Keratinocyte (primary cell): ENCODE measurements around the gene CATSPERE.

Experiments used
- EZH2 ChIP-seq: IDR thresholded peaks from one replicate; pipeline ENCODE4 v1.6.1; 2012; ENCODE audit warnings: inconsistent platforms, mild to moderate bottlenecking, low read length, moderate library complexity
- TF ChIP-seq, protein P1 (sequence below), 3 experiments: IDR thresholded peaks in 1 of 3; conservative IDR thresholded peaks in 1 of 3; optimal IDR thresholded peaks in 1 of 3; 2 replicates in 2 of 3; 3 replicates in 1 of 3; pipeline versions ENCODE3 to v1.5.1; 2011; ENCODE audit warnings: low read length in 3 of 3, mild to moderate bottlenecking in 3 of 3, moderate library complexity in 2 of 3, control low read depth in 1 of 3, inconsistent platforms in 1 of 3; ENCODE audit not compliant: insufficient read depth in 2 of 3; ENCODE audit errors: extremely low read depth in 1 of 3

DNA sequence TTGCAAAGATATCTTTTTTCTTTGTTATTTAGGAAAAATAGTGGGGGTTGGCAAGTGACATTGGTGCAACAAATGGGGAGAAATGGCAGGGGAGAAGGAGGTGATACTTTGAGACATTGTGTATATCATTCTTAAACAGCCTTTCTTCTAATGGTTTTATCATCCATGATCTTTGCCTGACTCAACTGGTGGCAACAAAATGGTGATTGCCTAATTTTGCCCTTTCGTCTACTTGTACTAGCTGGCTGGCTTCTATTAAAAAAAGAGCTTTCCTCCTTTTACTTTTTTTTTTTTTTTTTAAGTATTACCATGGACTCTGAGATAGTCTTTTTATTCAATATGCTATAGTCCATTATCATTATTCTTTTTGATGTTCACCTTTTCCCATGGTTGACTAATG lies 219.6 kb downstream of the CATSPERE start:
- TF ChIP-seq, protein P1, sequence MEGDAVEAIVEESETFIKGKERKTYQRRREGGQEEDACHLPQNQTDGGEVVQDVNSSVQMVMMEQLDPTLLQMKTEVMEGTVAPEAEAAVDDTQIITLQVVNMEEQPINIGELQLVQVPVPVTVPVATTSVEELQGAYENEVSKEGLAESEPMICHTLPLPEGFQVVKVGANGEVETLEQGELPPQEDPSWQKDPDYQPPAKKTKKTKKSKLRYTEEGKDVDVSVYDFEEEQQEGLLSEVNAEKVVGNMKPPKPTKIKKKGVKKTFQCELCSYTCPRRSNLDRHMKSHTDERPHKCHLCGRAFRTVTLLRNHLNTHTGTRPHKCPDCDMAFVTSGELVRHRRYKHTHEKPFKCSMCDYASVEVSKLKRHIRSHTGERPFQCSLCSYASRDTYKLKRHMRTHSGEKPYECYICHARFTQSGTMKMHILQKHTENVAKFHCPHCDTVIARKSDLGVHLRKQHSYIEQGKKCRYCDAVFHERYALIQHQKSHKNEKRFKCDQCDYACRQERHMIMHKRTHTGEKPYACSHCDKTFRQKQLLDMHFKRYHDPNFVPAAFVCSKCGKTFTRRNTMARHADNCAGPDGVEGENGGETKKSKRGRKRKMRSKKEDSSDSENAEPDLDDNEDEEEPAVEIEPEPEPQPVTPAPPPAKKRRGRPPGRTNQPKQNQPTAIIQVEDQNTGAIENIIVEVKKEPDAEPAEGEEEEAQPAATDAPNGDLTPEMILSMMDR (optimal IDR thresholded peaks at IDR 0.05 in 1 of 3, IDR thresholded peaks at IDR 0.05 in 1 of 3, conservative IDR thresholded peaks at IDR 0.05 in 1 of 3; ENCODE audit: extremely low read depth in 1 of 3, insufficient read depth in 2 of 3, low read length in 3 of 3): no peak
- TF ChIP-seq EZH2: no peak
